Measurements from ENCODE around the gene WIPF3. TPM values are rescaled to one million over a fixed set of nuclear protein-coding genes. Genes with fewer than 3 reads are reported as not detected.

WIPF3 gene
- total and polyA plus RNA-seq, 10 donors = 0.17 to 1.5 (median 0.65) TPM

DNA sequence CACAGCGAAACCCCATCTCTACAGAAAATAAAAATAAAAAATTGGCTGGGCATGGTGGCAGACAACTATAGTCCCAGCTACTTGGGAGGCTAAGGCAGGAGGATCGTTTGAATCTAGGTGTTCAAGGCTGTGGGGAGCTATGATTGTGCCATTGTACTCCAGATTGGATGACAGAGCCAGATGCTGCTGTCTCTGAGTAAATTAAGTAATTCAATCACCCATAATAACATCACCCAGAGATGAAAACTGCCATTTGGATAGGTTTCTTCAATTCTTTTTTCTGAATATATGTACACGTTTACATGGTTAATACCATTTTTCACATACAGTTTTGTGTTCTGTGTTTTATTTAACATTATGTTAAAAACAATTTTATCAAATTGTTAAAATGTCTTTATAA lies 79.3 kb downstream of the WIPF3 start:
- 82 to 91% (median 89%) methylated on average over 3 of the region's 3 CpGs for WGBS, 5 donors
- Histone ChIP-seq H3K27me3 (replicated peaks in 1 of 7) (peaks cover 0 to 23% (median 0%) of the 10 kb centered on the region in 7 donors), H3K27ac (no peak overlapping the region), H3K9me3 (no peaks in the 10 kb centered on the region), H3K36me3 (no peaks in the 10 kb centered on the region), H3K4me1 (peaks cover 0 to 12% (median 2%) of the 10 kb centered on the region in 6 donors), H3K4me3 (no peak overlapping the region)
- intact Hi-C loops (cut with DNase I; ENCODE audit: low total_unique reads) = no loop called here
- TF ChIP-seq POLR2AphosphoS5 (IDR thresholded peaks at IDR 0.05) = no peak
- no peak for TF ChIP-seq CTCF (IDR thresholded peaks at IDR 0.05 in 8 of 11, conservative IDR thresholded peaks at IDR 0.05 in 3 of 11)
- no peak for TF ChIP-seq POLR2A (IDR thresholded peaks at IDR 0.05)
- DNase-seq = no peak

- Histone ChIP-seq H3K27ac (no peak overlapping the region), H3K27me3 (replicated peaks in 1 of 7) (peaks cover 0 to 23% (median 0%) of the 10 kb centered on the region in 7 donors), H3K4me3 (no peak overlapping the region), H3K4me1 (peaks cover 0 to 12% (median 2%) of the 10 kb centered on the region in 6 donors), H3K36me3 (no peaks in the 10 kb centered on the region), H3K9me3 (no peaks in the 10 kb centered on the region)
- TF ChIP-seq CTCF (IDR thresholded peaks at IDR 0.05 in 8 of 11, conservative IDR thresholded peaks at IDR 0.05 in 3 of 11) (no peak), POLR2AphosphoS5 (IDR thresholded peaks at IDR 0.05) (no peak), POLR2A (IDR thresholded peaks at IDR 0.05) (no peak)
- WGBS, 5 donors = 90 to 95% (median 93%) methylated on average over 2 of the region's 2 CpGs
- no peak for DNase-seq
- intact Hi-C loops (cut with DNase I; ENCODE audit: low total_unique reads) = no loop called here
Observed at GRCh38 chr7:29886827-29887226, 80.5 kb downstream of the WIPF3 start.

DNA sequence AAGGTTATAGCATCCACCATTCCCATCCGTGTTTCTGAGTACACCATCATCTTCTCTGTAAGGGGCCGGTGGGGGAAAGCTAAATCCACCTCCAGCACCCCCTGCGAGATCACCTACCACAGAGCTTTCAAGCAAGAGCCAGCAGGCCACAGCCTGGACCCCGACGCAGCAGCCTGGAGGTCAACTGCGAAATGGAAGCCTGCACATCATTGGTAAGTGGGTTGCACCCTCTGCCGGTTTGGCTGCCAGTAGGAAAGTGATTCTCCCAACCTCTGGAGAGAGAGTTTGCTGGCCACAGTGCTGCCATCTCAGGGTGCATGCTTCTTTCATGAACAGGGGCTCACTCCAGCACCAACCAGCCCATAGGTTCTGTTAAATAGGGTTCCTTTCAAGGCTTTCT lies 81.7 kb downstream of the WIPF3 start:
- H3K36me3 ChIP-seq = no peaks in the 10 kb centered on the region
- peaks cover 0 to 12% (median 2%) of the 10 kb centered on the region in 6 donors for H3K4me1 ChIP-seq
- no peak for TF ChIP-seq POLR2A (IDR thresholded peaks at IDR 0.05)
- no peak for TF ChIP-seq POLR2AphosphoS5 (IDR thresholded peaks at IDR 0.05)
- TF ChIP-seq CTCF (IDR thresholded peaks at IDR 0.05 in 8 of 11, conservative IDR thresholded peaks at IDR 0.05 in 3 of 11) = no peak
- DNase-seq = no peak
- intact Hi-C loops (cut with DNase I; ENCODE audit: low total_unique reads) = no loop called here
- no peak overlapping the region for H3K27ac ChIP-seq
- peaks cover 0 to 23% (median 0%) of the 10 kb centered on the region in 7 donors for H3K27me3 ChIP-seq (replicated peaks in 1 of 7)
- 83 to 96% (median 89%) methylated on average over 6 to 7 of the region's 7 CpGs for WGBS, 5 donors
- H3K4me3 ChIP-seq = no peak overlapping the region
- H3K9me3 ChIP-seq = no peaks in the 10 kb centered on the region

GRCh38 chr7:29889288-29889687 lies 83.0 kb downstream of the WIPF3 start:
- 83 to 97% (median 95%) methylated on average over 5 of the region's 5 CpGs for WGBS, 5 donors
- peaks cover 0 to 2% (median 0%) of the 10 kb centered on the region in 6 donors for H3K4me1 ChIP-seq
- DNase-seq = no peak
- H3K36me3 ChIP-seq = no peaks in the 10 kb centered on the region
- no peaks in the 10 kb centered on the region for H3K9me3 ChIP-seq
- no peak overlapping the region for H3K27ac ChIP-seq
- intact Hi-C loops (cut with DNase I; ENCODE audit: low total_unique reads) = no loop called here
- no peak for TF ChIP-seq POLR2A (IDR thresholded peaks at IDR 0.05)
- TF ChIP-seq CTCF (IDR thresholded peaks at IDR 0.05 in 8 of 11, conservative IDR thresholded peaks at IDR 0.05 in 3 of 11) = no peak
- no peak for TF ChIP-seq POLR2AphosphoS5 (IDR thresholded peaks at IDR 0.05)
- H3K27me3 ChIP-seq (replicated peaks in 1 of 7) = peaks cover 0 to 11% (median 0%) of the 10 kb centered on the region in 7 donors
- H3K4me3 ChIP-seq = no peak overlapping the region

Measured in spleen (tissue), 11 donors.